Mucosa of stomach (tissue), 1 donor: ENCODE data around the gene NXNL2.

ENCODE experiments used
- H3K27me3 ChIP-seq: one replicate; pipeline ENCODE4 v1.7.0; 2013; ENCODE audit warnings: mild to moderate bottlenecking, low read length; ENCODE audit not compliant: control insufficient read depth, insufficient read depth
- H3K36me3 ChIP-seq: one replicate; pipeline ENCODE4 v1.7.0; 2013; ENCODE audit warnings: low read length; ENCODE audit not compliant: control insufficient read depth, insufficient read depth
- H3K4me1 ChIP-seq: one replicate; pipeline ENCODE4 v1.7.0; 2013; ENCODE audit warnings: mild to moderate bottlenecking, low read length; ENCODE audit not compliant: control insufficient read depth, insufficient read depth
- H3K4me3 ChIP-seq: one replicate; pipeline ENCODE4 v1.7.0; 2013; ENCODE audit warnings: low read length
- H3K9ac ChIP-seq: one replicate; pipeline ENCODE4 v1.7.0; 2013; ENCODE audit warnings: mild to moderate bottlenecking, low read length, moderate library complexity
- H3K9me3 ChIP-seq: one replicate; pipeline ENCODE4 v1.7.0; 2013; ENCODE audit warnings: mild to moderate bottlenecking, low read length, moderate library complexity; ENCODE audit not compliant: control insufficient read depth
- donor health status: Pancreatic carcinoma.

The NXNL2 gene

GRCh38 chr9:88587182-88587581 is 52.2 kb downstream of the NXNL2 start:
- H3K4me3 ChIP-seq = no peak overlapping the region
- H3K27me3 ChIP-seq = no peaks in the 10 kb centered on the region
- H3K9me3 ChIP-seq = no peaks in the 10 kb centered on the region

GRCh38 chr9:88587885-88588649 is 53.1 kb downstream of the NXNL2 start:
- no peaks in the 10 kb centered on the region for H3K9me3 ChIP-seq
- H3K9ac ChIP-seq = no peak overlapping the region
- no peaks in the 10 kb centered on the region for H3K27me3 ChIP-seq
- no peak overlapping the region for H3K4me3 ChIP-seq
- no peaks in the 10 kb centered on the region for H3K4me1 ChIP-seq
- H3K36me3 ChIP-seq = no peaks in the 10 kb centered on the region

More at GRCh38 chr9:88587182-88587581, 52.2 kb downstream of the NXNL2 start:
- Histone ChIP-seq H3K36me3 (no peaks in the 10 kb centered on the region), H3K4me1 (no peaks in the 10 kb centered on the region), H3K9ac (no peak overlapping the region)

- Histone ChIP-seq H3K4me3 (no peak overlapping the region), H3K36me3 (no peaks in the 10 kb centered on the region), H3K9me3 (no peaks in the 10 kb centered on the region), H3K4me1 (no peaks in the 10 kb centered on the region), H3K9ac (no peak overlapping the region), H3K27me3 (no peaks in the 10 kb centered on the region)
Observed at GRCh38 chr9:88589656-88590055, 54.7 kb downstream of the NXNL2 start.

DNA sequence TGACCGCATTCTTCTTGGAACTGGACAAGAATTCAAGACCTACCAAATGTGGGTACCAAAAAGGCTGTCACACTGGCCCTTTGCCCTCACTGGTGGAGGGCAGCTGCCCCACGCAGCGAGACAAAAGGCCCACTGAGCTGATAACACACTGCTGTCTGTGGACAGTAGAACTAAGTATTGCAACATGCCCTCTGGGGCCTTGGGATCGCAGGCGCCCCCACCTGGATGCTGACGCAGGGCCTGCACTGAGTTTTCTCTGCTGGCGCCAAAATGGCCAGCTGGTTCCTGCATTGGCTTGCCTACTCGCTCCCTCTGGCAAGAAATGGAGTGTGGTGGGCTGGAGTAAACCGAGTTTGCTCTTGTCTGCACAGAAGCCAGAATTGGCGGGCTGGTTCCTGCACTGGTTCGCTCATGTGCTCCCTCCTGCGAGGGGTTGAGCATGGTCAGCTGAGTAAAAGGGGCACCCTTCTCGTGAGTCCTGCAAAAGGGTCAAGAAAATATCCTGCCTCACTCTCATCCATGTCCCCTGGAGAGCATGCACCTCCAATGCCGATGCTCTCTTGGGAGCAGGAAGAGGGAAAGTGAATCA is 55.7 kb downstream of the NXNL2 start:
- H3K9me3 ChIP-seq = no peaks in the 10 kb centered on the region
- H3K27me3 ChIP-seq = no peaks in the 10 kb centered on the region
- no peak overlapping the region for H3K9ac ChIP-seq
- no peak overlapping the region for H3K4me3 ChIP-seq
- no peaks in the 10 kb centered on the region for H3K36me3 ChIP-seq
- H3K4me1 ChIP-seq = no peaks in the 10 kb centered on the region

GRCh38 chr9:88593537-88594185 is 58.7 kb downstream of the NXNL2 start:
- Histone ChIP-seq H3K4me1 (no peaks in the 10 kb centered on the region), H3K9ac (no peak overlapping the region), H3K36me3 (no peaks in the 10 kb centered on the region), H3K4me3 (no peak overlapping the region), H3K9me3 (no peaks in the 10 kb centered on the region), H3K27me3 (no peaks in the 10 kb centered on the region)
